ENCODE data around the gene CPT1A.

GRCh38 chr11:68735125-68735524, 106.6 kb downstream of the CPT1A start:
- TF ChIP-seq RAD21 (IDR thresholded peaks at IDR 0.05; ENCODE audit: low read length) (no peak), JUND (IDR thresholded peaks at IDR 0.05) (no peak)
- TF ChIP-seq, protein P1, sequence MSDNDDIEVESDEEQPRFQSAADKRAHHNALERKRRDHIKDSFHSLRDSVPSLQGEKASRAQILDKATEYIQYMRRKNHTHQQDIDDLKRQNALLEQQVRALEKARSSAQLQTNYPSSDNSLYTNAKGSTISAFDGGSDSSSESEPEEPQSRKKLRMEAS (IDR thresholded peaks at IDR 0.05; ENCODE audit: low read depth) = no peak

All from SK-N-SH (cell line).